LHCN-M2 (cell line): ENCODE measurements around the gene MRPL48. TPM values are rescaled to one million over a fixed set of nuclear protein-coding genes. Genes with fewer than 3 reads are reported as not detected.
"Not testable (repeated sequence)": the region's sequence is repeated elsewhere in the genome, so short reads cannot be mapped to it uniquely, and the experiment has no call there.

Experiments used
- DNase-seq: peaks from one replicate; pipeline ENCODE4 v3.0.0-alpha.2; 2012; ENCODE audit warnings: low read depth
- total RNA-seq: library from RNA; depleted of rRNA; stranded (reverse); fragments of >200 nt; gene quantifications from 2 replicates; pipeline ENCODE4 v1.2.3, GENCODE V29; 2014

The MRPL48 gene
- total RNA-seq, 1 experiment from 2014 or later: 27.3 TPM

DNA sequence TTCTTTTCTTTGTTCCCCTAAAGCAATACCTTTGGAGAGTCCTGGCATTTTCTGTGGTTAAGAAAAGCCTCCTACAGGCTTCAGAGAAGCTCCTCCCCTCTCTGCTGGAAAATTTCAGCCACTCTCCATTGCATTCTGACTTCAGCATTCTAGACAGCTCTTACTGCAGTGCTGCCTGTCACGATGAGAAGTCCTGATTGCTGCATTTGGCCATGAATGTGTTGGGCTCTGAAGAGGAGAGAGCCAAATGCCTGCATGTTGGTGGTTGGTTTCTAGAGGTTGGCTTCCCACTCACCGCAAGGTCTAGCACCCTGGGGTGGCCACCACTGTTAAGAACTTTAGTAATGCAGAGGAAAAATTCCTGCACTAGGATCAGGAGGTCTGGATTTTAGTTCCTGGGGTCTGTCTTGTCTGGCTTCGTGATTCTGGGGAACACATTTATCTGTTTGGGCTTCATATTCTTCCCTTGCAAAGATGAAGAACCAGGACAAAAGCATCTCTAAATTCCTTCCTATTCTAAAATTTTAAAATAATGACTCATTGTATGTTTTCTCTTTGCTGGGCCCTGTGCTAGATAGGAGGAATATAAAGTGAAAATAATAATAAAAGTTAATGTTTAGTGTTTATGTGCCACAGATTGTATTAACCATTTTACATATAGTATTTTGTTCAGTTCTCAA is 50.9 kb downstream of the MRPL48 start:
- DNase-seq: peak; percentile 27

DNA sequence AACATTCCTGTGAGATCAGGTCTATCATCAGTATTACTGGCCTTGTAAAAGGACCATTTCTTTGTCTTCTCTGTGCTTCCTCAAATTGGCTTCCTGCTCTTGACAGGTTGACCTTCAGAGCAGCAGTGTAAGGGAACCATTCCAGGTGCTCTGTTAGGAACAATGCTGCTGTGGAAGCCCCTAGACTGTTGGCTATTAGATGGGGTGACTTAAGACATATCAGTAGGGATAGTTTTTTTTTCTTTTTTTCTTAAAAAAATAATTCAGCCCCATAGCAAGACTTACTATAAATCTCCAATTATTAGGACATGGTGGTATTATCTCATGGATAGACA is 51.4 kb downstream of the MRPL48 start:
- DNase-seq: no peak

DNA sequence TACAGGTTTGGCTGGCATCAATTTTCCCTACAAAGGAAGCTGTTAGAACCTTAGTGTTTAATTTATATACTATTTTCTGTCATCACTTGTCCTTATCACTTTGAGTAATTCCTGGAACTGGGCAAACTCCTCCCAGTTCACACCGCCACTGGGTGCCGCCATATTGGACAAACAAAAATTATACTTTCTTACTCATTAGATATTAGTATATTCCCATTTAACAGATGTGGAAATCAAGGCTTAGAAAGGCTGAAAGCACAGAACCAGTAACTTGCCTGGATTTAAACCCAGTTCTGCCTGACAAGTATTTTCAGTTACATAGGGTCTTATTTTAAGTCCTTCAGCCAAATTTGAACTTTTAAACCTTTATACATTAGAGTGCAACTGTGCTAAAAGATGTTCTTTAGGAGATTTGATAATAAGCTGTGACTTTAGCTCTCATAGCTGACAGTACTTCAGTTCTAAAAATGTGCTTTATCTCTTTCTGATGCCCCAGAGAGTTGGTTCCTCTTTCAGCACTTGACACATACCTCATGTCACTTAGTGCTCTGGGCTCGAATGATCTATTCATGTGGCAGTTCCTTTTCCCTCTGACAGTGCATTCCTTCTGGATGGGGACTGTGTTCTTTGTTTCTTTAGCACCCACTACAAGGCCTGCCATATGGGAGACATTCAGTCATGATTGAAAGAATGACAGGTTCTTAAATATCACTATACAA is 63.5 kb downstream of the MRPL48 start:
- DNase-seq: no peak

DNA sequence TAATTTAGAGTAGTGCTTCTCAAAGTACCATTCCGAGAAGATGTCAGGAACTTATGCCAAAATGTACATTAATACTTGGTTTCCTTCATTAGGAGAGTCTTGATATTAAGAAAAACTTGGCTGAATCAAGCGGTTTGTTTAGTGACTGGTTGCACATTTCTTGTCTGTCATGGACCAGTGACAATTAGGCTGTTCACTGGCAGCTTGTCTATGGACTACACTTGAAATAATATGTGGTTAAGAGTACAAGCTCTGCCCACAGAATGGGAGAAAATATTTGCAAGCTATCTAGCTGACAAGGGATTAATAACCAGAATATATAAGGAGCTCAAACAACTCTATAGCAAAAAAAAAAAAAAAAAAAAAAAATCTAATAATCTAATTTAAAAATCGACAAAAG is 64.4 kb downstream of the MRPL48 start:
- no peak for DNase-seq

DNA sequence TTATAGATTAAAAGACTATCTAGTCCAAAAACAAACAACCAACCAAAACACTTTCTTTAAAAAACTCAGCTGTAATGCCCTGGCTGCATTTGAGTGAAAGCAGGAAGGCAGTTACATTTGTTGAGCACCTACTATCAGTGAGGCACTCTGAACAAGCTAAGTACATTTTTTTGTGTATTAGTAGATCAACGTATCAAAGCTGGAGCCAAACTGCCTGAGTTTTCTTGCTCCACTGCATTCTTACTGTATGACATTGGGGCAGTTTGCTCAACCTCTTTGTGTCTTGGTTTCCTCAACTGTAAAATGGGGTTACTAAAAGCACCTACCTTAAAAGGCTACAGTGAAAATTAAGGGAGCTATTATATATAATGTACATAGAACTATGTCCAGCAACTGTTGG is 67.0 kb downstream of the MRPL48 start:
- no peak for DNase-seq

DNA sequence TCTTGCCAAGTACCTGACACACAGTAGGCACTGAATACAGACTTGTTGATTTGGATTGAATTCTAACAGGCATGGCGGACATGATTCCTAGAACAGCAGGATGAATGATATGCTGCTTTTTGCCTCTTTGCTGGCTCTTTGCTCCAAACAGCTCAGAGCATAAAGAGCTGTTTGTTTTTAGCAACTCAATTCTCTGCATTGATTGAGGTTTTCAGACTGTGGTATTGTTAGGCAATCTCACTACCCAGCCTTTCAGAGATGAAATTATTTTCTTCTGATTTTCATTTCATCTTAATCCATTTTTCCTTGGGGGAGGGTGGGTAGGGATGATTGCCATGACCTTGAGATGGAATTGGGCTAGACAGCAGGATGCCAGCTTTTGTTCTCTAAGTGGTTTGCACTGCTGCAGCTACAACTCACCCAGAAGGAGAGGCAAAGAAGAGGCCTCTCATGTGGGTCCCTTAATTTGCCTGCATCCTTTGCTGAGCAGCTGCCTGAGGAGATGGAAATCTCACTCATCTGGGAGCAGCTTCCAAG is 68.4 kb downstream of the MRPL48 start:
- no peak for DNase-seq

DNA sequence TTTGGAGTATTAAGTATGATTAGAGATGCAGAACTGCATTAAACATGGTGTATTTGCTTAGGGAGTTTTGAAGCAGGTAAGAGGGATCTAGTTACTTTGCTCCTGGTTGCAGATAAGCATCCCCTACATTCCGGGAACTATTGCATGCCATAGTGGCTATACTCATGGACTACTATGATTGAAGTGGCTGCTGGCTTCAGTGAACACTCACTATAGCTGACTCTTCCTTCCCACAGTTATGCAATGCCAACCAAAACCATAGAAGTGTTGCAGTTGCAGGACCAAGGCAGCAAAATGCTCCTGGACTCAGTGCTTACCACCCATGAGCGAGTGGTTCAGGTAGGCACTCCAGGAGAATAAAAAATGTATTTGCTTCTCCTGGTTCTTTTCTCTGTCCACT is 72.0 kb downstream of the MRPL48 start:
- no peak for DNase-seq

DNA sequence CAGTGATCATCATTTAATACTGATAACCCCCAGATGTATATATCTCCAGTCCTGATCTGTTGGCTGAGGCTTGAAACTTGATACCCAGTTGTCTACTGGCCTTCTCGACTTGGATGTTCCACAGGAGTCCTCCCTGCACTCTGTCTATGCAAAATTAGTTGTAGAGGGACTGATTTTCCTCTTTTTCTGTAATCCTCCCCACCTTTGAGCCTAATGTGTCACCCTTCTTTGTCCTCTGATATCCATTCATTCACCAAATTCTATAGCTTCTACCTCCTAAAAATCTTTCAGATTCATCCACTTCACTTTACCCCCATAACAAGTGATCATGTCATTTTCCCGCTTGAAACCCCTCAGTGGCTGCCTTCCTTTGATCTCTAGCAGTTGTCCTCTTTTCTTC is 72.5 kb downstream of the MRPL48 start:
- DNase-seq: no peak

DNA sequence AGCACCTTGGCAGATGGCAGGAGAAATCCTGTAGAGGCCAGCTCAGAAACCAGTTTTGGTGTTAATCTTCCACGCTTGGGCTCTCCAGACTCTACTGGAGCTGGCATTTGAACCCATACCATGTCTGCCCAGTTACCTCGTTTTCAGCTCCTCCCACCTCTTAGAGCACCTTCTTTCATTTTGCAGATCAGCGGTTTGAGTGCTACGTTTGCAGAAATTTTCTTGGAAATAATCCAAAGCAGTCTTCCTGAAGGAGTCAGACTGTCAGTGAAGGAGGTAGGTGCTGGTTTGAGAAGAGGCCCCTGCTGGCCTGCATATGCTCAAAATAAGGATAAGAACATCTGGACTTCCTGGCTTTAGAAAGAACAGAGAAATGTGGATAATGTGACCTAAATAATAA is 75.3 kb downstream of the MRPL48 start:
- DNase-seq: no peak

DNA sequence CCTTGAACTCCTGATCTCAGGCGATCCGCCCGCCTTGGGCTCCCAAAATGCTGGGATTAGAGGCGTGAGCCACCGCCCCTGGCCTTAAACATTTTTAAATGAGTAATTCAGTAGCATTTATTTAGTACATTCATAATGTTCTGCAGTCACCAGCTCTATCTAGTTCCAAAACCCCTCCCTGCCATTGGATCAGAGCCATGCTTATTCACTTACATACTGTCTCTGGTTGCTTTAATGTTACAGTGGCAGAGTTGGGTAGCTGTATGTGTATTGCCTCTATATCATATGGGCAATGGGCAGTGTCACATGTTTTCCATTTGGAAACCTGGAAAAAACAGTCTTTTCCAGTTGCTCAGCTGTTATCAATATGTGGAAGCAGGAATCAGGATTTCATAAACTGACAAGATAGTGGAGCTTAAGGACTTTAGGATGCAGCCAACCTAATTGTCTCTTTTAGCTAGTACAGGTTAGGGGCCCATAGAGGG is 78.5 kb downstream of the MRPL48 start:
- peak; percentile 62 for DNase-seq

DNA sequence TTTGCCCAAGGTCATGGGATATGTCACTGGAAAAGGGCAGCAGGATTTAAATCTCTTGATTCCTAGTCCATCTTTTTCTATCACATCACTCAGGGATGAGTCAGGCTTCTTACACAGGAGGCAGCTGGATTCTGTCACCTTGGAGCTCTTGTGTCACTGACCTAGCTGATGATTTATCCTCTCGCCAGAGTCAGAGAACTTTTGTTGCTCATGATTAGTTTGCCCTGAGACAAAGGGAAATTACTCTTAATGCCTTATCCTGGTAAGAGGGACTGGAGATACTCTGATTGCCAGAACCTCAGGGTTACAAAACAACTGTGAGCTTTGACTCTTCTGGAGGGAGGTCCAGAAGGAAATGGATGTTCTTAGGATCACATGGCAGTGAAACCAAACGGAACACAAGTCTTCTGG is 78.9 kb downstream of the MRPL48 start:
- DNase-seq: peak; percentile 97

DNA sequence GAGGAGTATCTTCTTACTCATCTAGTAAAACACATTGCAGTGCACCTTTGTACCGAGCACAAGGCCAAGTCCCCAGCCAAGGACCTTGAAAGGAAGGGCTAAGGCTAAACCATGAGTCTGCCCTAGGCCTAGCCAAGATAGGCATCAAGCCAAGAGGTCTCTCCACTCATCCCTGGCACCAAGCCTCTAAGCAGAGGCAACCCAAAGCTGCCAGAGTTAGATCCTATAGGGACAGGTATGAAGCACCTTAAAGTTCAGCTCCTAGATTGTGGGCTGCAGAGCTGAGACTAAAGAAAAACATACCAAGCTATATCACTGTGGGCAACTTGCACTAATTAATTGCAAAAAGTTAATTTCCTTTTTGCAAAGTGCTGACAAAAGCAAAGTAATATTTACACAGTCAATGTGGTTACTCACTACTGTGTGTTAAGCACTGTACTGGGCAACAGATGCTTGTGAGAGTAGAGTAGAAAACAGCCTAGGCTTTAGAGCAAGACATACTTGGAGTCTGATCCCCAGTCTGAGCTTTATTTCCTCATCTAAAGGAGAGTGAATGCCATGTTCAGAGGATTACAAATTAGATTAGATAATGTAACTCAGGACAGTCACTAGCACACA is 81.8 kb downstream of the MRPL48 start:
- DNase-seq: no peak

DNA sequence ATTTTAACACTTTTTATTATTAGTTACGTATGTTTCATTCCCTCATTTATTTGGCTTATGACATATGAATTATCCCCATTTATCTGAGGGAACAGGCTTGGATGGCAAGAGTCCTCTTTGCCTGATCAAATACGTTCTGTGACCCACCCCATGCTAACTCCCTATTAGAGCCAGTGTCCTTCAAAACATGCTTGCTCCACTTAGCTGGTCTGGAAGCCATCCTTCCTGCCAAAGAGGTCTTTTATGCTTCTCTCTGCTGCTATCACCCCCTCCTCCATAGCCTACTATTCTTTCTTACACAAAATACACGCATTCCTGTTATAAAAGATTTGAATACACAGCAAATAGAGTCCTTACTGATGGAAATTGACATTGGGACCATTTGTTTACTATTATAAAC is 82.6 kb downstream of the MRPL48 start:
- no peak for DNase-seq

DNA sequence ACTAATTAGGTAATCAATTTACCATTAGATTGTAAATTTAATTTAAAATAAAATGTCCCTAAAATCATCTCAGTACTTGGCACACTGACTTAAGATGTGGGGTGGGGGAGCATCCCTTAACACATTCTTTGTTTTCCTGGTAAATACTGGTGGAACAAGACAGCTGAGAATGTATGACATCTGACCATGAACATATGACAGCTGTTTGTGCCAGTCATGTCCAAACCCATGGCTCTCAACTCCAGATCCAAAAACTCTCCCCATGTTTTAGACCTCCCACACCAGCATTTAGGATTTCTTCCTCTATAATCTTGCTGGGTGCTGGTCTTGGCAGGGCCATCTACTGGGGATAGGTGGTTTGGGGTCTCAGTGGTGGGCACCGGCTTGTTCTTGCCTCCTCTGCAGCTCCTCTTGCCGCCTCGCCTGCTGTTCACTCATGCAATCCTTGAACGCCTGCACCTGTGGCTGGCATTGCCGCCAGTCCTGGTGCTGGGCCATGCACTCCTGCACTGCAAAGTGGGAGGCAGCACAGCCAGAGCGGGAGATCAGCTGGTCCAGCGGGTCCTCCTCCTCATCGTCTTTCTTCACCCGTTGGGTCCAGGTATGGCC is 85.2 kb downstream of the MRPL48 start:
- DNase-seq: peak; percentile 97

DNA sequence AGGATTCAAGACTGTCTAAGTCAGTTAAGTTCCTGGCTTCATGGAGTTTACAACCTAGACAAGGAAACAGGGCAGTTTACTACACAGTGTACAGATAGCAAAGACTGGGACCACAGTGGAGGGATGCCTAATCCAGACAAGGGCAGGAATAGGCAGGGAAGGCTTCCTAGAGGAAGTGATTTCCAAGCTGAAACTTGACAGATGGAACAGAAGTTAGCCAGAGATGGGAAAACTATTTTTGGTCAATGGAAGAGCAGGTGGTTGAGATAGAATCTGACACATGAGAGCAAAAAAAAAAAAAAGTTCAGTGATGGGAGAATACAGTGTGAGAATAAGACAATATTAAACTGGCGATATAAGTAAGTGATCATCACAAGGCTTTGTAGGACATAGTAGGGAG is 87.7 kb downstream of the MRPL48 start:
- peak; percentile 66 for DNase-seq

DNA sequence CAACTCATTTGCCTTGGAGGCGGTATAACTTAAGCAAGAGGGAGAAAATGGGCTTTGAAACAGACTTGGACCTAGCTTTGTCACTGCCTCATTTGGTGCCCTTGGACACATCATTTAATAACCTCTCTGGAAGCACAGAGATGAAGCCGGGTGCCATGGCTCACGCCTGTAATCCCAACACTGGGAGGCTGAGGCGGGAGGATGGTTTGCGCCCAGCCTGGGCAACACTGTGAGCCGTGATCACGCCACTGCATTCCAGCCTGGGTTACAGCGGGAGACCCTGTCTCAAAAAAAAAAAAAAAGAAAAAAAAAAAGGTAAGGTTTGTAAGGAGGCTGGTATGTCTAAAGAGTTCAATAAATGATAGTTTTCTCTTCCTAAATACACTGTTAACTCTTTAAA is 88.2 kb downstream of the MRPL48 start:
- no peak for DNase-seq

DNA sequence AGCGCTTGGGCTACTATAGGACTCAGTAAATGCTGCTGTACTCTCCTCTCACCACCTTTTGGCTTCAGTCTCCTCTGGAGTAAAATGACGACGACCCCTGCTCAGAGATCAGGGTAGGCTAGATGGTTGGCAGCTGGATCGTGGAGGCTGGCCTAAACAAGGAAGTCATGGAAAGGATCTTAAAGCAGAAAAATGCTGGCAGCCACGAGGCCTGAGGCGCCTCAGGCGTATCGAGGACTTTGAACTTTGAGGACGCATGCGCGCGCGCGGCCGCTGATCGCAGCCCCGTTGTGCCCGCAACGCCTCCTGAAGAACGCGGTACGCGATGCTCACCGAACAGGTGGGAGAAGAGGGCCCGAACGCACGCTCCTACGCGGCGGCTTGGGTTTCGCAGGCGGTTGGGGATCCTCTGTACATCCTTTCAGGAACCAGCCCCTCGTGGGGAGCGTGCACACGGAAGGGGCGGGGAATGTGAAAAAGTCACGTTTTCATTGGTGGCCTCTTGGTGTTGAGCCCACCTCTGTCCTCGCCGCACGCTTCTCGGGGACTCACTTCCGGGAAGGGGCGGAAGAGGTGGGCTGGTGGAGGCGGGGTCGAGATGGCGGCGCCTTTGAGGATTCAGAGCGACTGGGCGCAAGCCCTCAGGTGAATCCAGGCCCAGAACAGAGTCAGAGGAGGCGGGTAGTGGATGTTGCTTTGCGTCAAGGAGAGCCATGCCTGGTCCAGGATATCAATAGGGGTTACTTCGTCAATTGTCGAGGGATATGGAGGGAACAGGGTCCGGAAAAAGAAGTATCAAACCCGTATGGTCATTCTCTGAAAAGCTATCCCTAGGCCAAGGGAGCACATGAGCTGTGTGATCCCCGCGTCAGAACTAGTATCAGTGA is 89.0 kb downstream of the MRPL48 start, which contains the start of the genes COA4 and PAAF1:
Gene COA4, minus strand, starts transcription at position 423 of the 887 bp plus-strand sequence. CDS start 3,468 bp downstream, outside the sequence.
Gene PAAF1, plus strand, starts transcription at position 576 of the 887 bp plus-strand sequence. Its CDS starts 23 bp downstream, at position 599.
- DNase-seq: peak; percentile 98

DNA sequence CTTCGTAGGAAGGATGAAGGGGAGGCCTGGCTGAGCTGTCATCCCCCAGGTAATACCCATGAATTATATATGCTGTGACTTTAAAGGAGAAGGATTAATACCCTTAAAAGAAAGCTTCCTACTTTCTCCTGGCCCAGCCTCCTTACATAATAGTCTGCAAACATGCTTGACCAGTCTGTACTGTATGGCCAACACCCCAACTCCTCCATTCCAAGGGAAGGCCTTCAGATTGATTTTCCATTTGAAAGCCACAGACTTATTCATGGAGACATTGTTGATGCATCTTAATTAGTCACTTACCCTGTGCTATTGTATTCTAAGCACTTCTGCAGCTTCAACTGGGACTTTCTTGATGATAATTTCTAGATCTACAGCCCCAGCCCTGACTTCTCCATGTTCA is 91.1 kb downstream of the MRPL48 start:
- no peak for DNase-seq

DNA sequence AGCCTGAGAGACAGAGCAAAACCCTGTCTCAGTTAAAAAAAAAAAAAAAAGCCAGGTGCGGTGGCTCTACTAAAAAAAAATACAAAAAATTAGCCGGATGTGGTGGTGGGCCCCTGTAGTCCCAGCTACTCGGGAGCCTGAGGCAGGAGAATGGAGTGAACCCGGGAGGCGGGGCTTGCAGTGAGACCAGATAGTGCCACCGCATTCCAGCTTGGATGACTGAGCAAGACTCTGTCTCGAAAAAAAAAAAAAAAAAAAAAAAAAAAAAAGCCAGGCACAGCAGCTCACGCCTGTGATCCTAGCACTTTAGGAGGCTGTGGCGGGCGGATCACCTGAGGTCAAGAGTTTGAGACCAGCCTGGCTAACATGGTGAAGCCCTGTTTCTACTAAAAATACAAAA is 92.8 kb downstream of the MRPL48 start:
- not testable (repeated sequence) for DNase-seq

DNA sequence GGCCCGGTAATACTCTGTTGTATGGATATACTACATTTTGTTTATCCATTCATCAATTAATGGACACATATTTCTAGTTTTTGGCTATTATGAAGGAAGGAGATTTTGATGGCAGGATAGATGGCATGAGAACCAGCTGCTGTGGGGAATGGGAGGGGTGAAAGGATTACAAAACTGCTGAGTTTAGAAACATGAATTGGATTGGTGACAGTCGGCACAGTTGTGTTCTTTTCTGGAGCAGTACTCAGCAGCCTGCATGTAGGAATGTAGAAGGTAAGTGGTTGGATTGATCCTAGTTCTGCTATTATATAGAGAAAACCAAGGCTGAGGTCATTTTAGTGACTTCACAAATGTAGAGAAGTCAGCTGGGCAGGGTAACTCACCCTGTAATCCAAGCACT is 96.2 kb downstream of the MRPL48 start:
- no peak for DNase-seq

DNA sequence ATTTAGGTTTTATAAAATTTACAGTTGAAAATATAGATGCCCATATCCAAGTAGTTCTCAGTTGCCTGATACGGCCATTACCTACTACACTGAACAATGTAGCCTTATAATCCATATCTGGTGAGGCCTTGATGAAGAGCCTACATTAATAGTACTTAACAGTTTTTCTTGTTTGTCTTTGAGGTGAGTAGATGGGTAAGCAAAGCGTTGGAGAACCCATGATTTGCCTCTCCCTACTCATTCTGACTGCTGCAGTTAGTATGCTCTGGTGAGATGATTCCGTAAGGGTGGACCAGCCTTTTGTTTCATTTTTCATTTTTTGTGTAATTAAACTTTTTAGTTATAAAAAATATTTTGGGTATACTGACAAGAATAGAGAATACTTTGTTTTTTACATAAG is 100.6 kb downstream of the MRPL48 start:
- DNase-seq: no peak
